ENCODE measurements around the gene METAP1D. TPM values are rescaled to one million over a fixed set of nuclear protein-coding genes. Genes with fewer than 3 reads are reported as not detected.

The METAP1D gene
- total RNA-seq, 1 experiment from 2014 or later: 15.8 TPM

DNA sequence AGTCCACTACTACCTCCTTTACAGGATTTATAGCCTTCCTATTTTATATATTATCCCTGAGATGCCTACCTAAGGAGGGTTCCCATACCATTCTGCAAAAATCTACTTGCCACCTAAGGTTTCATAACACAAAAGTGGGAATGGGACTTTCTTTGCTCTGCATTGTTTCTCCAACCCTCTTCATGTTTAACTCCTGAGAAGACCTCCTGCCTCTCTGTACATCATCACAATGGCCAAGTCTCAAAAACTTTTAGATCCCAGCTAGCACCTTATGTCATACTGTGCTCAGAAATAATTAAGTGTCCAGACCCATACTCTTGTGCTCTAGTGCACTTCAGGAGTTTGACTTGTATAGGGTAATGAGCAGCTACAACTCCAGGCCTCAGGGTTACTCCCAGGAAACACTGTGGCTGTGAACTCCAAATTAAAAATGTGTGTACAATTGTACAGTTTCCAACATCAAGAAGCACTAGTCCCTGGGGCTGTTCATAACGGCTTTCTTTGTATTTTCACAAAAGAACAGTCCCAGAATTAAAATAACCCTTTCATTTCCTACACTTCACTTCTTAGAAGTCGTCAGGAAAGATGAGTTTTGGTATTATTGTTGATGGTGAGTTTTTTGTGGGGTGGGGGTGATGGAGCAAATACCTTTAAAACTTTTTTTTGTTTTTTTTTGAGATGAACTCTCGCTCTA, 39.4 kb downstream of the METAP1D start:
- CTCF ChIA-PET: no interaction called here

More for the DNA sequence above, 39.4 kb downstream of the METAP1D start:
- intact Hi-C loops (cut with micrococcal nuclease): no loop called here
- H3K4me1 ChIP-seq (ENCODE audit: control insufficient read depth in 1 of 2, insufficient read depth in 2 of 2, low read length in 2 of 2): no peaks in the 10 kb centered on the region
- no peaks in the 10 kb centered on the region for H3K27me3 ChIP-seq (ENCODE audit: insufficient read depth, low read length)
- RAD21 ChIA-PET (ENCODE audit: low non-redundant PET in 1 of 2, low total read pairs in 2 of 2, uncharacterized antibody in 2 of 2, unreplicated experiment in 2 of 2): no interaction called here
- no peak overlapping the region for H2AFZ ChIP-seq (ENCODE audit: low read depth, low read length, poor library complexity, severe bottlenecking)
- no peak overlapping the region for H3K4me2 ChIP-seq (ENCODE audit: low read length)
- no peak overlapping the region for H3K9ac ChIP-seq (ENCODE audit: low read length)
- no peak for ATAC-seq
- H4K20me1 ChIP-seq (ENCODE audit: insufficient read depth): no peaks in the 10 kb centered on the region
- H3K27ac ChIP-seq (ENCODE audit: low read depth, low read length): no peak overlapping the region
- POLR2A ChIA-PET: no interaction called here
- no peaks in the 10 kb centered on the region for H3K9me2 ChIP-seq (ENCODE audit: insufficient read depth)
- BruUV-seq (replicated peaks): no TSS peak
- TF ChIP-seq CBX3 (IDR thresholded peaks at IDR 0.05; ENCODE audit: low read depth): no peak
- no peak for TF ChIP-seq POLR2A (IDR thresholded peaks at IDR 0.05; ENCODE audit: borderline replicate concordance, extremely low read depth, insufficient read depth, insufficient read length)
- TF ChIP-seq POLR2AphosphoS5 (IDR thresholded peaks at IDR 0.05; ENCODE audit: low read depth, low read length): no peak
- TF ChIP-seq, protein P1, sequence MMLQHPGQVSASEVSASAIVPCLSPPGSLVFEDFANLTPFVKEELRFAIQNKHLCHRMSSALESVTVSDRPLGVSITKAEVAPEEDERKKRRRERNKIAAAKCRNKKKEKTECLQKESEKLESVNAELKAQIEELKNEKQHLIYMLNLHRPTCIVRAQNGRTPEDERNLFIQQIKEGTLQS (IDR thresholded peaks at IDR 0.05): no peak
- TF ChIP-seq, protein P2, sequence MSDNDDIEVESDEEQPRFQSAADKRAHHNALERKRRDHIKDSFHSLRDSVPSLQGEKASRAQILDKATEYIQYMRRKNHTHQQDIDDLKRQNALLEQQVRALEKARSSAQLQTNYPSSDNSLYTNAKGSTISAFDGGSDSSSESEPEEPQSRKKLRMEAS (IDR thresholded peaks at IDR 0.05): no peak
- no peak for TF ChIP-seq SIN3A (IDR thresholded peaks at IDR 0.05; ENCODE audit: low read depth)
- TF ChIP-seq, protein P3, sequence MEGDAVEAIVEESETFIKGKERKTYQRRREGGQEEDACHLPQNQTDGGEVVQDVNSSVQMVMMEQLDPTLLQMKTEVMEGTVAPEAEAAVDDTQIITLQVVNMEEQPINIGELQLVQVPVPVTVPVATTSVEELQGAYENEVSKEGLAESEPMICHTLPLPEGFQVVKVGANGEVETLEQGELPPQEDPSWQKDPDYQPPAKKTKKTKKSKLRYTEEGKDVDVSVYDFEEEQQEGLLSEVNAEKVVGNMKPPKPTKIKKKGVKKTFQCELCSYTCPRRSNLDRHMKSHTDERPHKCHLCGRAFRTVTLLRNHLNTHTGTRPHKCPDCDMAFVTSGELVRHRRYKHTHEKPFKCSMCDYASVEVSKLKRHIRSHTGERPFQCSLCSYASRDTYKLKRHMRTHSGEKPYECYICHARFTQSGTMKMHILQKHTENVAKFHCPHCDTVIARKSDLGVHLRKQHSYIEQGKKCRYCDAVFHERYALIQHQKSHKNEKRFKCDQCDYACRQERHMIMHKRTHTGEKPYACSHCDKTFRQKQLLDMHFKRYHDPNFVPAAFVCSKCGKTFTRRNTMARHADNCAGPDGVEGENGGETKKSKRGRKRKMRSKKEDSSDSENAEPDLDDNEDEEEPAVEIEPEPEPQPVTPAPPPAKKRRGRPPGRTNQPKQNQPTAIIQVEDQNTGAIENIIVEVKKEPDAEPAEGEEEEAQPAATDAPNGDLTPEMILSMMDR (IDR thresholded peaks at IDR 0.05 in 2 of 3, conservative IDR thresholded peaks at IDR 0.05 in 1 of 3; ENCODE audit: borderline replicate concordance in 1 of 3, insufficient read depth in 1 of 3, low read depth in 2 of 3, low read length in 2 of 3): no peak
- TF ChIP-seq EZH2phosphoT487 (IDR thresholded peaks at IDR 0.05; ENCODE audit: borderline replicate concordance): no peak
- TF ChIP-seq ELF1 (IDR thresholded peaks at IDR 0.05; ENCODE audit: borderline replicate concordance, low read depth): no peak
- TF ChIP-seq ZFX (IDR thresholded peaks at IDR 0.05): no peak
- no peak for TF ChIP-seq SP1 (IDR thresholded peaks at IDR 0.05; ENCODE audit: low read depth)
- TF ChIP-seq FOSL1 (IDR thresholded peaks at IDR 0.05; ENCODE audit: low read depth): no peak
- TF ChIP-seq ZNF274 (IDR thresholded peaks at IDR 0.05; ENCODE audit: low read depth, low read length): no peak
- no peaks in the 10 kb centered on the region for H3K79me2 ChIP-seq (ENCODE audit: insufficient read depth, low read length)
- no peak for DNase-seq (ENCODE audit: low read depth, low spot score)
- no peak overlapping the region for H3K4me3 ChIP-seq (replicated peaks in 1 of 2; ENCODE audit: low read depth in 1 of 2, low read length in 2 of 2)
- H3K36me3 ChIP-seq (ENCODE audit: control insufficient read depth in 1 of 2, insufficient read depth in 2 of 2, low read length in 2 of 2): no peaks in the 10 kb centered on the region
- H3K9me3 ChIP-seq (ENCODE audit: control insufficient read depth in 1 of 2, insufficient read depth in 1 of 2, low read depth in 1 of 2, low read length in 2 of 2): no peaks in the 10 kb centered on the region

Data from HCT116 (cell line).